Activated CD4-positive, alpha-beta T cell treated with anti-CD3 and anti-CD28 coated beads for 24 hours (primary cell): ENCODE measurements around the gene FETUB.
"Not testable (repeated sequence)": the region's sequence is repeated elsewhere in the genome, so short reads cannot be mapped to it uniquely, and the experiment has no call there.

Source experiments
- DNase-seq, 2 donors: peaks; one replicate each; pipeline ENCODE4 v3.0.0-alpha.2; 2020; ENCODE audit warnings: low read depth in 2 of 2

The FETUB gene

DNA sequence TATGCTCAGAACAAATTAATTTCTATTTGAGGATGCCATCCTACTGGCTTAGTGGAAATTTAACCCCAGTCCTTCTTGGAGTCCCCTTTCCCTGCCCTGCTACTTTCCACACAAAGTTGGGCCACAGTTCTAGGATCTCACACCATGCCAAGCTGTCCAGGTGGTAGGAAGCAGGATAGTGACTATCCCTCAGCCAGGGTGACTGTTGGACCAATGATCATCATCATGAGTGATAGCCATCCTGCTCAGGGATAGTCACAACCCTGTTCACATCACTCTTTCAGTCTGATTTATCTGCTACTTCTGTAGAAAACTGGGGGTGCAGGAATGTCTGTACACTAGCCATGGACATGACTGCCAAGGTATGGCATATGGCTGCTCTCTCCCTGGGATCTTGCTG lies 38.4 kb downstream of the FETUB start:
- no peak for DNase-seq

DNA sequence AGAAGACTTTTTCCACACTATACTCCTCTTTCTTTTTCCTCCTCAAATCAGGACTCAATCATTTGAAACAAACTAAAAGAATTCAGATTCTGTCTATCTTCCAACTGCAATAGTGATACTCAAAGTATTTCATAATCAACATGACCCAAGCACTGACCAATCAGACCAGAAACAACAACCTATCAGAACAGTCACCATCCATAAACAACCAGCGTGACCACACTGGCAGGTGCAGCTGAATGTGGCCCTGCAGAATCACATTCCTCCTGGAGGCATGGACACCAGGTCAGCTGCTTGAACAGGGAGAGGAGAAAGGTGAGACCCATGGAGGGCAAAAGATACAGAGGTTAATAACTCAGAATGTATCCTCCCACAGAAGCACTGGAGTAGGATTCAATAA lies 39.0 kb downstream of the FETUB start:
- no peak for DNase-seq

DNA sequence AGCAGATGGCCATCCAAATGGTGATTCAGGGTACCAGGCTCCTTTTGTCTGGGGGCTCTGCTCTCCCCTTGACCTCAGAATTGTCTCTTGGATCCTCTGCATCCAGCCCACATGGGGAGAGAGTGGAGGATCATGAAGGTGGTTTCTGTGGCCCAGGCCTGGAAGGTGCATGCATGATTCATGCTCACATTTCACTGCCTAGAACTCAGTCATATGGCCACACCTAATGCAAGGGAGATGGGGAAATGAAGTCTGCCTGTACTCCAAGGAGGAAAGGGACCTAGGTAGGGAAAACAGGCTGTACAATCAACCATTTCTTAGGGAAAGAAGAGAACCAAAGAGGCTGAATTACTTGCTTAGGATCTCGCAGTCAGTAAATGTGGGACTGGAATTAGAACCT lies 40.7 kb downstream of the FETUB start:
- no peak for DNase-seq

DNA sequence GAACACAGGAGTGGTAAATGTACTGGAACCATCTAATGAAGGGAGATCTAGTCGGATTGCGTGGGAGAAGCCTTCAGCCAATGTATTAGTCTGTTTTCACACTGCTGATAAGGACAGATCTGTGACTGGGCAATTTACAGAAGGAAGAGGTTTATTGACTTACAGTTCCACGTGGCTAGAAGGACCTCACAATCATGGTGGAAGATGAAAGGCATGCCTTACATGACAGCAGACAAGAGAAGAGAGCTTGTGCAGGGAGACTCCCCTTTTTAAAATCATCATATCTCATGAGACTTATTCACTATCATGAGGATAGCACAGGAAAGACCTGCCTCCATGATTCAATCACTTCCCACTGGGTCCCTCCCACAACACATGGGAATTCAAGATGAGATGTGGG lies 42.6 kb downstream of the FETUB start:
- DNase-seq: no peak

DNA sequence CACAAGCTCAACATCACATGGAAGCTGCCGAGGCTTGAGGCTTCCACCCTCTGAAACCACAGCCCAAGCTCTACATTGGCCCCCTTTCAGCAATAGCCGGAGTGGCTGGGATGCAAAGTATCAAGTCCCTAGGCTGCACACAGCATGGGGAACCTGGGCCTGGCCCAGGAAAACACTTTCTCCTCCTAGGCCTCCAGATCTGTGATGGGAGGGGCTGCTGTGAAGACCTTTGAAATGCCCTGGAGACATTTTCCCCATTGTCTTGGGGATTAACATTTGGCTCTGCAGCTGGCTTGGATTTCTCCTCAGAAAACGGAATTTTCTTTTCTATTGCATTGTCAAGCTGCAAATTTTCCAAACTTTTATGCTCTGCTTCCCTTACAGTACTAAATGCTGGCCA lies 43.8 kb downstream of the FETUB start:
- DNase-seq: no peak

DNA sequence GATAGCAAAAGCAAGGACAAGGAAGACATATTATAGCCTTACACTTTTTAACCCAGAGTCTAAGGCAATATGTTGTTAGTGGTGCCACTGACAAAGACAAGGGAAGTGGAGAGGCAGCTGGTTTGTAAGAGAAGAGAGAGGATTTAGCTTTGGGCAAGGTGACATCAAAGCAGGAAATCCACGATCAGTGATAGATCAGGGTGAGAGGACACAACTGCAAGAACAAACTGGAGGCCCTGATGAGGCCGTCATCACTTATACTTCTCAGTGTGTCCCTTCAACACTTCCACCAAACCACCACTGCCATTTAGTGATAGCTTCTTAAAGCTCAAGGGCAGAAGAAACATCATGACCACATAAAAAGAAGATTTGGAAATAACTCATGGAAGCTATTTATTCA lies 46.3 kb downstream of the FETUB start:
- not testable (repeated sequence) for DNase-seq

DNA sequence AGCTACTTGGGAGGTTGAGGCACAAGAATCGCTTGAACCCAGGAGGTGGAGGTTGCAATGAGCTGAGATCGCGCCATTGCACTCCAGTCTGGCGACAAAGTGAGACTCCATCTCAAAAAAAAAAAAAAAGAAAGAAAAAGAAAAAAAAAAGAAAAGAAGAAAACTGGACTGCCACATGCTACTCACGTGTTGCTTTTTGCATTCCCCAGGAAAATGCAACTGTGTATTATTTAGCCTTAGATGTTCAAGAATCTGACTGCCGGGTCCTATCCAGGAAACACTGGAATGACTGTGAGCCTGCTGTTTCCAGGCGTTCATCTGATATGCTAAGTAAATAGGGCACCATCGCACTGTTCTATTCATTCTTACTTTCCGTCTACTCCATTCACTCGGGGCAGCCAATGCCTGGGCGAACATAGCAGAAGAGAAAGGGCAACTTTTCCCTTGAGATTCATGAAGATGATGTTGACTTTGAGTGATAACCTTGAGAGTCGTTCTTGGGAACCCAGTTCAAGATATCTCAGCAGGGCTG lies 47.0 kb downstream of the FETUB start:
- no peak for DNase-seq

DNA sequence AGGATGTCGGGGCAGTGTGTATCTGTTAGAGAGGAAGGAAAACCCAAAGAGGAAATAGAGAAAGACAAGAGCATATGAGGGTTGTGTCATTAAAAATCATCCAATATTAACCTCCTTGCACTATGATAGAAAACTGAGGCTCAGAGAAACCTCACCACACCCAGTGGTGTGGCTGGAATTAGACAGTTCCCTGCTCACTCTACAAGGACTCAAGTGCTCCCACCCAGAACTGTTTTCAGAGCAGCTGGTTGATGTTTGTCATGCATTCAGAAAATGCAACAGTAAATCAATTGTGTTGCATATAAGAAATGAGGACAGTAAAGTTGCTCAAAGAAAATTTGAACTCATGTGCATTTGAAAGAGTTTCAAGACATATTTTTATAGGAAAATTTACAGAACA lies 50.1 kb downstream of the FETUB start:
- not testable (repeated sequence) for DNase-seq

DNA sequence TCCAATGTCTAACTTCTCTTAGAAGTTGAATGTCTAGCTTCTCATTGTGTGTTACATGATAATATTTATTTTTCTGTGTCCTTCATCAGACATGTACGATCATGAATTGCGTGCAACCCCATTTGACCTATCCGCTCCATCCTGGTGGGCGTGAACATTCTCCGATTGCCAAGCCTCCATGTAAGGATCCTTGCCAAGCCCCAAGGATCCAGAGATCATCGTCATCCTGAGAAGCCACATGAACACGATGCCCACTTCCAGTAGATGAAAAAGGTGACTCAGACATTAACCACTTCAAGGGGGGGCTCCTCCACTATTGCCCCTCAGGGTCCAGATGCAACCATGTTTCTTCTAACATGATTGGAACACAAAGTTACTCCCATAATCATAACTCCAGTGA lies 51.5 kb downstream of the FETUB start:
- no peak for DNase-seq

DNA sequence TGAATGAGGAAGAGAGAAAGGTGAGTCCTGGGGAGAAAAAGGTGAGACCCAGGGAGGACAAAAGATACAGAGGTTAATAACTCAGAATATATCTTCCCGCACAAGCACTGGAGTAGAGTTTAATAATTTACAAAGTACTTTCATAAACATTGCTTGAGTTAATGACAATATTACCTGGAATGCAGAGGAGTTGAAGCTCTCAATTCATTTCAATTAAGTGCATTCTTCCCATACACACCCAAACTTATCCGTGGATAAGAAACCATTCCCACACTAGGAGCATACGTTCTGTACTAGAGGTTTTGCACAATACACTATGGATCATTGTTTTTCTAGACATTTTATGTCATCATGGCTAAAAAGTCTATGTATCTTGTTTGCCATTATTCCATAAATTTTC lies 53.6 kb downstream of the FETUB start:
- DNase-seq: no peak

DNA sequence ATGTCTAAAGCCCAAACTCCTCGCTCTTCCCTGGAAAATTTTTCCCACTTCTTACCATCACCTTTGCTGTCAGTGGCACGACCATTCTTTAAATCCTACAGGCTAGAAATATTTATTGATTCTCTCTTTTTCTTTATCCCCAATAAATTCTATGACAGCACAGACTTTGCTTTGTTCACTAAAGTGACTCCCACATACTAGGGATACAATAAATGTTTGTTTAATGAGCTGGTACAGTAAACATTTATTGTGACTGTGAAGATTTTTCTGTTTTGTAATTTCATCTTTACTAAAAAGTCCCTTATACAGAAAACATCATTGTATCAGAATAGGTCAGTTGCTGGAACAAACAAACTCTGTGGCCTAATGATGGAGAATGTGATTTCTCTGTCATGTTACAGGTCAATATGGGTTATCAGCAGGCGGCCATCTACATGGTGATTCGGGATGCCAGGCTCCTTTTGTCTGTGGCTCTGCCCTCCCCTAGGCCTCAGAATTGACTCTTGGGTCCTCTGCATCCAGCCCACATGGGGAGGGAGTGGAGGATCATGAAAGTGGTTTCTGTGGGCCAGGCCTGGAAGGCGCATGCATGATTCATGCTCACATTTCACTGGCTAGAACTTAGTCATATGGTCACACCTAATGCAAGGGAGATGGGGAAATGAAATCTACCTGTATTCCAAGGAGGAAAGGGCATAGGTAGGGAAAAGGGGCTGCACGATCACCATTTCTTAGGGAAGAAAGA lies 54.3 kb downstream of the FETUB start:
- DNase-seq: no peak

DNA sequence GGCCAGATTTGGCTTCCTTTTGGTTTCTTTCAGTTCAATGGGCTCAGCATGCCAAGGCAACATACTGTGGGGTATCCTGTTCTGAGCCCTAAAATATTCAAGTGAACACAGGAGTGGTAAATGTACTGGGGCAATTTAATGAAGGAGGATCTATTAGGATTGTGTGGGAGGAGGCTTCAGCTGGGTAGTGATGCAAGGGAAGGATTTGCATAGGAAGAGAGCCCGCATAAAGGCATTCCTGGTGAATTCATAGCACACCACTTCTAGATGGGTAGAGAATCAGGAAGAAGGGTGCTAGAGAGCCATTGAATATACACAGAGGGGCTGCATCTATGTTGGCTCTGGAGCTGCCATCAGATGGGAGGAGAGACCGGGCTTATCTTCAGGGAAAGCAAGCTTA lies 56.3 kb downstream of the FETUB start:
- no peak for DNase-seq

DNA sequence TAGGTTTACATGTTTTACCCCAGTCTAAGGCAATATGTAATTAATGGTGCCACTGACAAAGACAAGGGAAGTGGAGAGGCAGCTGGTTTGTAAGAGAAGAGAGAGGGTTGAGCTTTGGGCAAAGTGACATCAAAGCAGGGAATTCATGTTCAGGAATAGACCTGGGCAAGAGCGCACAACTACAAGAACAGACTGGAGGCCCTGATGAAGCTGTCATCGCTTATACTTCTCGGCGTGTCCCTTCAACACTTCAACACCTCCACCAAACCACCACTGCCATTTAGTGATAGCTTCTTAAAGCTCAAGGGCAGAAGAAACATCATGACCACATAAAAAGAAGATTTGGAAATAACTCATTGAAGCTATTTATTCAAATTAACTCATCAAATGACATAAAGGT lies 57.3 kb downstream of the FETUB start:
- DNase-seq: no peak

DNA sequence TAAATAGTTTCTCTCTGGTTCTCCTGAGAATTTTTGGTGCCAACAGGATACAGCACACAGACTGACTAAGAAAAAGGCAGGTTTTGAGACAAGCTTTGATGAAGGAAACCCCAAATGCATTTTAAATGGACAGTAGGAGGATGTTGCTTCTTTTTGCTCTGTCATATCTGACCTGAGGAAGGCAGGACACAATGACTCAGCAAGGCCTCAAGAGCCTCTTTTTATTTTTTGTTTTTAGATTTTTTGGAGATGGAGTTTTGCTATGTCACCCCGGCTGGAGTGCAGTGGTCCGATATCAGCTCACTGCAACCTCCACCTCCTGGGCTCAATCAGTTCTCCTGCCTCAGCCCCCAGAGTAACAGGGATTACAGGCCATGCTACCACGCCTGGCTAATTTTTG lies 60.1 kb downstream of the FETUB start:
- no peak for DNase-seq

DNA sequence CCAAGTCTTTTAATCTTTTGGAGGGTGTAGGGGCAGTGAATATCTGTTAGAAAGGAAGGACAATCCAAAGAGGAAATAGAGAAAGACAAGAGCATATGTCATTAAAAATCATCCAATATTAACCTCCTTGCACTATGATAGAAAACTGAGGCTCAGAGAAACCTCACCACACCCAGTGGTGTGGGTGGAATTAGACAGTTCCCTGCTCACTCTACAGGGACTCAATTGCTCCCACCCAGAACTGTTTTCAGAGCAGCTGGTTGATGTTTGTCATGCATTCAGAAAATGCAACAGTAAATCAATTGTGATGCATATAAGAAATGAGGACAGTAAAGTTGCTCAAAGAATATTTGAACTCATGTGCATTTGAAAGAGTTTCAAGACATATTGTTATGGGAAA lies 62.3 kb downstream of the FETUB start:
- DNase-seq: not testable (repeated sequence)
